ENCODE measurements around the gene LRRC10. TPM values are rescaled to one million over a fixed set of nuclear protein-coding genes. Genes with fewer than 3 reads are reported as not detected.

LRRC10 gene
- total RNA-seq, 2 donors from 2014 or later = not detected

DNA sequence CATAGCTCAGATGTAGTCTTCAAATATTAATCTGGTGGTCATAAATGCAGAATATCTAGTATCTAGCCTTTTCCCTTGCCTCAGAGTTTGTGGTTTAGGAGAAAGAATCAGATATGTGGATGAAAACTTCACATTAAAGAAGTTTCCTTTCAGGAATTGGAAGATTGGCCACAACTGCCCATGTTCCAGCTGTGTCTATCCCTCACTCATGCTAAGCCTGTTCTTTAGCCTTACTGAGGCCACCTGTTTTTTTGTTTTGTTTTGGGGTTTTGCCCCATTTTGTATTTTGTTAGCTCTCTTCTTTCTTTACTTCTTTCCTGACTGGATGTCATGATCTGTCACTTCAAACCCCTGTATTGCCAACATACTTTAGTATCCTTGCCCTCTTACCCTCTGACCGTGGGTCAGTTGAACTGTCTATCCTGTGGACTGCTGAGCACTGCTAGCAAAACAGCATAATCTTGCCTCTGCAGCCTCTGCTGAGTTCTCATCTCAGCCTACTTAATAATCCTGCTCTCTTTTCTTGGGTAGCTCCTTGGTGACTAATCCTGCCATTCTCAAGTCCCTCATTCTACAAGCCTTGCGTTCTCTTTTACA lies 47.4 kb downstream of the LRRC10 start:
- Histone ChIP-seq H3K4me1 (no peaks in the 10 kb centered on the region), H3K27ac (no peak overlapping the region), H3K27me3 (no peaks in the 10 kb centered on the region), H3K9ac (ENCODE audit: low read depth in 2 of 2, low read length in 2 of 2) (no peak overlapping the region), H3K4me3 (no peak overlapping the region), H3K9me3 (no peaks in the 10 kb centered on the region), H3K36me3 (peaks cover 3% of the 10 kb centered on the region)
- no peak for DNase-seq
- TF ChIP-seq, protein P1, sequence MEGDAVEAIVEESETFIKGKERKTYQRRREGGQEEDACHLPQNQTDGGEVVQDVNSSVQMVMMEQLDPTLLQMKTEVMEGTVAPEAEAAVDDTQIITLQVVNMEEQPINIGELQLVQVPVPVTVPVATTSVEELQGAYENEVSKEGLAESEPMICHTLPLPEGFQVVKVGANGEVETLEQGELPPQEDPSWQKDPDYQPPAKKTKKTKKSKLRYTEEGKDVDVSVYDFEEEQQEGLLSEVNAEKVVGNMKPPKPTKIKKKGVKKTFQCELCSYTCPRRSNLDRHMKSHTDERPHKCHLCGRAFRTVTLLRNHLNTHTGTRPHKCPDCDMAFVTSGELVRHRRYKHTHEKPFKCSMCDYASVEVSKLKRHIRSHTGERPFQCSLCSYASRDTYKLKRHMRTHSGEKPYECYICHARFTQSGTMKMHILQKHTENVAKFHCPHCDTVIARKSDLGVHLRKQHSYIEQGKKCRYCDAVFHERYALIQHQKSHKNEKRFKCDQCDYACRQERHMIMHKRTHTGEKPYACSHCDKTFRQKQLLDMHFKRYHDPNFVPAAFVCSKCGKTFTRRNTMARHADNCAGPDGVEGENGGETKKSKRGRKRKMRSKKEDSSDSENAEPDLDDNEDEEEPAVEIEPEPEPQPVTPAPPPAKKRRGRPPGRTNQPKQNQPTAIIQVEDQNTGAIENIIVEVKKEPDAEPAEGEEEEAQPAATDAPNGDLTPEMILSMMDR (IDR thresholded peaks at IDR 0.05) = no peak
- intact Hi-C loops (cut with DNase I) = no loop called here

Small RNAs within 50 kb of the gene (microRNA-seq; reads per million reads assigned to microRNA genes)
- gene MIR3913-1 = not detected
- not detected for gene MIR3913-2

Other genes with a start within 250 kb of the LRRC10 start
- gene FRS2, start 140.5 kb downstream of the LRRC10 start, total RNA-seq = 10 to 100 TPM; 22.4 to 28.4 TPM
- 100 to 1,000 TPM; 104 to 223 TPM for gene CCT2, start 25.4 kb downstream of the LRRC10 start, total RNA-seq
- not detected for gene BEST3, start 88.4 kb upstream of the LRRC10 start, total RNA-seq
- gene RAB3IP, start 128.0 kb upstream of the LRRC10 start, total RNA-seq = 10 to 100 TPM; 34.5 to 43.6 TPM
- under 1 TPM; 0.37 to 0.45 TPM for gene MYRFL, start 214.3 kb upstream of the LRRC10 start, total RNA-seq